Measurements from ENCODE around the gene DCAF7.

The DCAF7 gene

GRCh38 chr17:63546308-63547082 lies 3.8 kb upstream of the DCAF7 start:
- DNase-seq: no peak

GRCh38 chr17:63547083-63547523 lies 3.2 kb upstream of the DCAF7 start:
- no peak for DNase-seq

- DNase-seq: no peak
These were observed 860 bp upstream of the DCAF7 start for GRCh38 chr17:63549289-63549945.

- no peak for DNase-seq
These were observed 751 bp downstream of the DCAF7 start for GRCh38 chr17:63550817-63551639.

- DNase-seq: no peak
These were observed 1.9 kb downstream of the DCAF7 start for GRCh38 chr17:63552211-63552610.

- DNase-seq: no peak
These were observed 5.4 kb downstream of the DCAF7 start for GRCh38 chr17:63555500-63556156.

GRCh38 chr17:63557416-63557815 lies 7.1 kb downstream of the DCAF7 start:
- DNase-seq: no peak

GRCh38 chr17:63558441-63558840 lies 8.2 kb downstream of the DCAF7 start:
- no peak for DNase-seq

GRCh38 chr17:63561819-63562218 lies 11.5 kb downstream of the DCAF7 start:
- DNase-seq: no peak

GRCh38 chr17:63563339-63563738 lies 13.1 kb downstream of the DCAF7 start:
- DNase-seq: no peak

- DNase-seq: no peak
These were observed 14.3 kb downstream of the DCAF7 start for GRCh38 chr17:63564562-63564961.

GRCh38 chr17:63567229-63567628 lies 17.0 kb downstream of the DCAF7 start:
- no peak for DNase-seq

GRCh38 chr17:63568563-63568962 lies 18.3 kb downstream of the DCAF7 start:
- DNase-seq: no peak

GRCh38 chr17:63571632-63572310 lies 21.5 kb downstream of the DCAF7 start:
- no peak for DNase-seq

GRCh38 chr17:63573634-63574033 lies 23.4 kb downstream of the DCAF7 start:
- no peak for DNase-seq

- no peak for DNase-seq
These were observed 27.9 kb downstream of the DCAF7 start for GRCh38 chr17:63578027-63578768.

GRCh38 chr17:63578769-63579111 lies 28.5 kb downstream of the DCAF7 start:
- no peak for DNase-seq

GRCh38 chr17:63579633-63580032 lies 29.4 kb downstream of the DCAF7 start:
- no peak for DNase-seq

- DNase-seq: no peak
These were observed 37.5 kb downstream of the DCAF7 start for GRCh38 chr17:63587770-63588169.

- DNase-seq: no peak
These were observed 38.5 kb downstream of the DCAF7 start for GRCh38 chr17:63588797-63589196.

- no peak for DNase-seq
These were observed 39.4 kb downstream of the DCAF7 start for GRCh38 chr17:63589646-63590045.

- DNase-seq: no peak
These were observed 42.5 kb downstream of the DCAF7 start for GRCh38 chr17:63592797-63593196.

Measured in NCI-H1417 treated with DMSO at 0.1 percent for 48 hours (cell line).